ENCODE measurements around the gene NCKAP5. TPM values are rescaled to one million over a fixed set of nuclear protein-coding genes. Genes with fewer than 3 reads are reported as not detected.

Gene NCKAP5
- total RNA-seq, 1 donor from 2014 or later, result 7.4 TPM

DNA sequence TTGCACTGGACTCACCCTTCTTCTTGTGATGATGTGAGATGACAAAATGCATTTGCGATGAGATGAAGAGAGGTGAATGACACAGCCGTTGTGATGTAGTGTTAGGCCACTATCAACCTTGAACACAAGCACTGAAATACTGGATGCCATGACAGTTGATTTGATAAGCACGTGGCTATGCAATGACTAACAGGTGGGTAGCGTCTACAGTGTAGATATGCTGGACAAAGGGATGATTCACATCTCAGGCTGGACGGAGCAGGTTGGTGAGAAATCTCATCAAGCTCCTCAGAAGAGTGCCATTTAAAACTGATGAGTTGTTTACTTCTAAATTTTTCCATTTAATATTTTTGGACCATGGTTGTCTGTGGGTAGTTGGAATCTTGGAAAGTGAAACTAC lies 522.5 kb downstream of the NCKAP5 start:
- H3K27ac Mint-ChIP-seq (ENCODE audit: unreplicated experiment), result no peak overlapping the region
- TF ChIP-seq, protein P1, sequence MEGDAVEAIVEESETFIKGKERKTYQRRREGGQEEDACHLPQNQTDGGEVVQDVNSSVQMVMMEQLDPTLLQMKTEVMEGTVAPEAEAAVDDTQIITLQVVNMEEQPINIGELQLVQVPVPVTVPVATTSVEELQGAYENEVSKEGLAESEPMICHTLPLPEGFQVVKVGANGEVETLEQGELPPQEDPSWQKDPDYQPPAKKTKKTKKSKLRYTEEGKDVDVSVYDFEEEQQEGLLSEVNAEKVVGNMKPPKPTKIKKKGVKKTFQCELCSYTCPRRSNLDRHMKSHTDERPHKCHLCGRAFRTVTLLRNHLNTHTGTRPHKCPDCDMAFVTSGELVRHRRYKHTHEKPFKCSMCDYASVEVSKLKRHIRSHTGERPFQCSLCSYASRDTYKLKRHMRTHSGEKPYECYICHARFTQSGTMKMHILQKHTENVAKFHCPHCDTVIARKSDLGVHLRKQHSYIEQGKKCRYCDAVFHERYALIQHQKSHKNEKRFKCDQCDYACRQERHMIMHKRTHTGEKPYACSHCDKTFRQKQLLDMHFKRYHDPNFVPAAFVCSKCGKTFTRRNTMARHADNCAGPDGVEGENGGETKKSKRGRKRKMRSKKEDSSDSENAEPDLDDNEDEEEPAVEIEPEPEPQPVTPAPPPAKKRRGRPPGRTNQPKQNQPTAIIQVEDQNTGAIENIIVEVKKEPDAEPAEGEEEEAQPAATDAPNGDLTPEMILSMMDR (IDR thresholded peaks at IDR 0.05; ENCODE audit: unreplicated experiment), result no peak
- no peaks in the 10 kb centered on the region for H3K4me1 Mint-ChIP-seq (ENCODE audit: unreplicated experiment)
- DNase-seq (ENCODE audit: low spot score), result no peak
- H3K9me3 Mint-ChIP-seq (ENCODE audit: unreplicated experiment), result no peaks in the 10 kb centered on the region
- H3K4me3 Mint-ChIP-seq (ENCODE audit: unreplicated experiment), result no peak overlapping the region
- H3K27me3 Mint-ChIP-seq (ENCODE audit: unreplicated experiment), result no peaks in the 10 kb centered on the region
- no peaks in the 10 kb centered on the region for H3K36me3 Mint-ChIP-seq (ENCODE audit: low read depth, unreplicated experiment)

DNA sequence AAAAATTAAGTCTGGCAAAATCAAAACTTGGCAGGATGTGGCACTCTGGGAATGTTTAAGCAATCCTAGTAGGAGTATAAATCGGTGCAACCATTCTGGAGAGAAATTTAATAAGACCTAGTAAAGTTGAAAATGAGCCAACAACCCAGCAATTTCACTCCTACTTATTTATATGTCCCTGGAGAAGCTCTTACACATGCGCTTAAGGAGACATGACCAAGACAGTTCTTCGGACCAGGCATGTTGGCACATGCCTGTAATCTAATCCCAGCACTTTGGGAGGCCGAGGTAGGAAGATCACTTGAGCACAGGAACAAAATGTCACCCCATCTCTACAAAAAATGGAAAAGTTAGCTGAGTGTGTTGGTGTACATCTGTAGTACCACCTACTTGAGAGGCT lies 523.7 kb downstream of the NCKAP5 start:
- no peaks in the 10 kb centered on the region for H3K27me3 Mint-ChIP-seq (ENCODE audit: unreplicated experiment)
- H3K9me3 Mint-ChIP-seq (ENCODE audit: unreplicated experiment), result no peaks in the 10 kb centered on the region
- H3K4me1 Mint-ChIP-seq (ENCODE audit: unreplicated experiment), result no peaks in the 10 kb centered on the region

GRCh38 chr2:133040170-133040569 lies 528.1 kb downstream of the NCKAP5 start:
- no peaks in the 10 kb centered on the region for H3K36me3 Mint-ChIP-seq (ENCODE audit: low read depth, unreplicated experiment)
- TF ChIP-seq, protein P1 (IDR thresholded peaks at IDR 0.05; ENCODE audit: unreplicated experiment), result no peak
- H3K4me3 Mint-ChIP-seq (ENCODE audit: unreplicated experiment), result no peak overlapping the region
- no peaks in the 10 kb centered on the region for H3K4me1 Mint-ChIP-seq (ENCODE audit: unreplicated experiment)
- peaks cover 2% of the 10 kb centered on the region for H3K27me3 Mint-ChIP-seq (ENCODE audit: unreplicated experiment)
- no peak for DNase-seq (ENCODE audit: low spot score)
- no peaks in the 10 kb centered on the region for H3K9me3 Mint-ChIP-seq (ENCODE audit: unreplicated experiment)
- no peak overlapping the region for H3K27ac Mint-ChIP-seq (ENCODE audit: unreplicated experiment)

More for the DNA sequence above, 523.7 kb downstream of the NCKAP5 start:
- TF ChIP-seq, protein P1 (IDR thresholded peaks at IDR 0.05; ENCODE audit: unreplicated experiment), result no peak
- no peaks in the 10 kb centered on the region for H3K36me3 Mint-ChIP-seq (ENCODE audit: low read depth, unreplicated experiment)
- DNase-seq (ENCODE audit: low spot score), result no peak
- H3K4me3 Mint-ChIP-seq (ENCODE audit: unreplicated experiment), result no peak overlapping the region
- no peak overlapping the region for H3K27ac Mint-ChIP-seq (ENCODE audit: unreplicated experiment)

DNA sequence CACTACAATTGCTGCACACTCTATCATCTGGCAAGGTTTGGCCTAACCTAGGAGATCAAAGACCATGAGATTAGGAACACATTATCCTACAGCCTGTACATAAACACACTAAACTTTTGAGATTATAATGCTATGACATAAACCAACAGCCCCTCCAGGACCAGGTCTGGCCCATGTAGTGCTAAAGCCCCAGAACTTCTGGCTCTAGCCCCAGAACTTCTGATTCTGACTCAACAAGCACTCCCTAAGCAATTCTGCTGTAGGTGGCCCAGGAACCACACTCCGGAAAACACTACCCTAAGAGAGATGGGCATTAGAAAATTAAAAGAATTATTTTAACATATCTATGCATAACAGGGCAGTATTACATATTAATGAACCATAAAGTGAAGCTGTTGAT lies 528.7 kb downstream of the NCKAP5 start:
- no peak for DNase-seq (ENCODE audit: low spot score)
- no peaks in the 10 kb centered on the region for H3K36me3 Mint-ChIP-seq (ENCODE audit: low read depth, unreplicated experiment)
- TF ChIP-seq, protein P1 (IDR thresholded peaks at IDR 0.05; ENCODE audit: unreplicated experiment), result no peak
- peaks cover 2% of the 10 kb centered on the region for H3K27me3 Mint-ChIP-seq (ENCODE audit: unreplicated experiment)
- no peak overlapping the region for H3K27ac Mint-ChIP-seq (ENCODE audit: unreplicated experiment)
- no peaks in the 10 kb centered on the region for H3K4me1 Mint-ChIP-seq (ENCODE audit: unreplicated experiment)
- H3K4me3 Mint-ChIP-seq (ENCODE audit: unreplicated experiment), result no peak overlapping the region
- H3K9me3 Mint-ChIP-seq (ENCODE audit: unreplicated experiment), result no peaks in the 10 kb centered on the region

DNA sequence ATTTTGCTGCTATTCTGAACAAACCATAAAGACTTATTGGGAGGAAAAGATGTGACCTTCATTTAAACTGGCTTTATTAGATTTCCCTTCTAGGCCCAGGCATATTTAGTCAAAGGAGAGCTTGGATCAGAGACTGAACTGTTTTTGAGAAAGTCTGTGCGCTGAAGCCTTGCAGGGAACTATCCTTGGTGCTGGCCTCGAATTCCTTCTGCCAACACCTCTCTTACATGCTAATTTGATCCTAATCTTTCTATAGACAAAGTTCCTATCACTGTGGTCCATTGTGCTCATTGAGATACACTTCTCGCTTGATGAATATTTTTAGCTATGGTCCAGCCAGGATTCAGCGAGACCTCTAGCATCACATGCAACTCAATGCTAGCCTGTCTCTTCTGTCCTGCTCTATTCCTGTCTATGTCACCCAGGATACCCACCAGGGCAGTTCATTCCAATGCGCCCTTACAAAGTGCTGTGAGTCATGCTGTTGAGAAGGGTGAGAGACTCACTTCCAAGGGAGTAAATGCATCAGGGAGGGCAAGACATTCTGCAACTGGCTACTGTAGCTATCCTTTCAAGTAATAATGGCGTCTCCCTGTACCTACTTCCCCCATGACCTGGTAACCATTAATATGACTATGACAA lies 541.6 kb downstream of the NCKAP5 start:
- no peaks in the 10 kb centered on the region for H3K36me3 Mint-ChIP-seq (ENCODE audit: low read depth, unreplicated experiment)
- no peak overlapping the region for H3K4me3 Mint-ChIP-seq (ENCODE audit: unreplicated experiment)
- peak; percentile 30 for DNase-seq (ENCODE audit: low spot score)
- no peaks in the 10 kb centered on the region for H3K4me1 Mint-ChIP-seq (ENCODE audit: unreplicated experiment)
- TF ChIP-seq, protein P1 (IDR thresholded peaks at IDR 0.05; ENCODE audit: unreplicated experiment), result no peak
- H3K27ac Mint-ChIP-seq (ENCODE audit: unreplicated experiment), result no peak overlapping the region
- no peaks in the 10 kb centered on the region for H3K27me3 Mint-ChIP-seq (ENCODE audit: unreplicated experiment)
- no peaks in the 10 kb centered on the region for H3K9me3 Mint-ChIP-seq (ENCODE audit: unreplicated experiment)
